ENCODE measurements around the gene PEX12.

Gene PEX12

DNA sequence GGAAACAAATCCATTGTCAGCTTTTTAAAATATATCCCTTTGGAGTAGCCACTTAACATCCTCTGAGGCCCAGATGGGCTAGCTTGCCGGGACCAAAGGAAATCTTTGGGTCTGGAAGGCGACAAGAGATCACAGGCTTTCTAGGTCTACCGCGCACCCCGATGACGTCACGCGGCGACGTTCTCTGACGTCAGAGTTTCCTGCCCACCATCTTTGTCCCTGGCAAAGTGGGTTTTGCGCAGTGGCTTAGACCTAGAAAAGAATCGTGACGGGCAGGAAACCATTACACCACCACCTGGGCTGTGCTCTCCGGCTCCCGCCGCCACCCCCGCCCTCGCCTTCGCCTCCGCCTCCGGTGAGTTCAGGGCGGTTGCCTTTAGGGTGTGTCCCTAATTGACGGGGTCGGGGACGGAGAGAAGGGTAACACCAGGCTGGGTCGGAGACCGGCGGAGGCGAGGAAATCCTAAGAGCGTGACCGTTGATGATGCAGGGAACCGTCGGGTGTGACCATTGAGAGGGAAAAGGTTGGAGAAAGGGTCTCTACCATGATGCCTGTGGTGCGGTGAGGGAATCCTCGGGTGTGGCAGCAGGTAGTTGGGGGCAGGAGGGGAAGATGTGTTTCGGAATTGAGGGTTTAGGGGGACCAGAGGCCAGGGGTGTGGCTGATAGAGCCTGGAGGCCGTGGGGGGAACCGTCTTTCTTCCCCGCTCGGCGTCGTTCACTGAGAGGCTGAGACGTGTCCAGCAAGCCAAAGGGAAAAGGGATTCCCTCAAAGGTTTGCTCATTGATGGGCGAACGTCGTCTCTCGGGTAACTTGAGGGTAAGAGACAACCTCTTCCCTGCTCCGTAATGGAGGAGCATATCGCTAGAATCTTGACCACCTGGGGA lies 8.9 kb upstream of the PEX12 start, which contains the start of gene AP2B1:
Gene AP2B1, plus strand, starts transcription at position 249 of the 888 bp plus-strand sequence. CDS start 6,709 bp downstream, outside the sequence.
- TF ChIP-seq EZH2 (IDR thresholded peaks at IDR 0.05) (no peak), POLR2AphosphoS5 (IDR thresholded peaks at IDR 0.05; ENCODE audit: borderline replicate concordance, low read depth, low read length) (peak; percentile 62; the same call in 1 of the 2 replicates)
- no peaks in the 10 kb centered on the region for H3K9me3 ChIP-seq (ENCODE audit: low read depth, low read length)
- DNase-seq (ENCODE audit: low read depth, low spot score): peak; percentile 68
- H3K27ac ChIP-seq: peak within 1 kb of the TSS; percentile 84
- 0 out of 2 replicates have a peak, but pooled peaks cover 7% of the 10 kb centered on the region for H3K36me3 ChIP-seq (ENCODE audit: insufficient read depth, low read length)
- peak within 1 kb of the TSS; percentile 84 for H3K4me3 ChIP-seq
- H3K9ac ChIP-seq (ENCODE audit: insufficient read length): peak within 1 kb of the TSS; percentile 82

DNA sequence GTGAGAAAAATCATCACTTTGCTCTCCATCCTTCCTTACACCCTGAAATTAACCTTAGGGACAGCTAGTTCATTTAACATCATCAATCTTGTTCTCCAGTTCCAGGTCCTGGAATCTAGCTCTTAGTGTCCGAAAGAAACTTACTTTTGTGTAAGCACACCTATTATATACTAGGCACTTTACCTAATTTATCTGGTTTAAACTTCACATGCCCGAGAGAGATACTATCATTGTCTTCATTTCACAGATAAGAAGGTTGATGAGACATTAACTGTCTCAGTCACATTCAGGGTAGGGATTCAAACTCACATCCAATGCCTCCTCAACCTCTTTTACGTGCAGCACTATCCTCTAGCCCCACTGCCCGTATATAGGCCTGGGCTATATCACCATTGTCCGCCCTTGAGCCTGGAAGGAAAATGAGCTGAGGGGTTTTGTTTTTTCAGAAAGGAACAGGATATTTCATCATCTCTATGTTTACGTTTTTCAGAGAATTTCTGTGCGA lies 8.2 kb upstream of the PEX12 start:
- Histone ChIP-seq H3K36me3 (ENCODE audit: insufficient read depth, low read length) (0 out of 2 replicates have a peak, but pooled peaks cover 7% of the 10 kb centered on the region), H3K4me3 (peak overlapping the region; percentile 84), H3K27ac (peak overlapping the region; percentile 84), H3K9me3 (ENCODE audit: low read depth, low read length) (no peaks in the 10 kb centered on the region), H3K9ac (ENCODE audit: insufficient read length) (peak overlapping the region; percentile 82)
- TF ChIP-seq EZH2 (IDR thresholded peaks at IDR 0.05): no peak
- TF ChIP-seq FOXP2 (optimal IDR thresholded peaks at IDR 0.05; ENCODE audit: control extremely low read depth, extremely low read length, insufficient read depth): no peak
- TF ChIP-seq POLR2AphosphoS5 (IDR thresholded peaks at IDR 0.05; ENCODE audit: borderline replicate concordance, low read depth, low read length): no peak
- no peak for DNase-seq (ENCODE audit: low read depth, low spot score)

DNA sequence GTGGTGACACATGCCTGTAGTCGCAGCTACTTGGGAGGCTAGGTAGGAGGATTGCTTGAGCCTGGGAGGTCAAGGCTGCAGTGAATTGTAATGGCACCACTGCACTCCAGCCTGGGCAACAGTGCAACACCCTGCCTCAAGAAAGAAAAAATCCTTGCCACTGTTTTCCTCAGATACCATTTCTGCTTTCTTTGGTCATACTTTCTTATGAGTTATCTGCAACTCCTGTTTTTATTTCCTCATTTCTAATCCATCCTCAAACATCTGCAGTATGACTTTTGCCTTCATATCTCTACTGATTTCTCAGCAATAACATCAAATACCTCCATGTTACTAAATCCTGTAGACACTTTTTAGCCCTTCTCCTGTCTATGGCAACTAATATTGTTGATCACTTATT lies 5.7 kb upstream of the PEX12 start:
- no peak overlapping the region for H3K27ac ChIP-seq
- H3K4me3 ChIP-seq: no peak overlapping the region
- DNase-seq (ENCODE audit: low read depth, low spot score): no peak
- TF ChIP-seq FOXP2 (optimal IDR thresholded peaks at IDR 0.05; ENCODE audit: control extremely low read depth, extremely low read length, insufficient read depth) (no peak), EZH2 (IDR thresholded peaks at IDR 0.05) (no peak), POLR2AphosphoS5 (IDR thresholded peaks at IDR 0.05; ENCODE audit: borderline replicate concordance, low read depth, low read length) (no peak)
- no peaks in the 10 kb centered on the region for H3K36me3 ChIP-seq (ENCODE audit: insufficient read depth, low read length)
- H3K9ac ChIP-seq (ENCODE audit: insufficient read length): no peak overlapping the region
- H3K9me3 ChIP-seq (ENCODE audit: low read depth, low read length): no peaks in the 10 kb centered on the region

DNA sequence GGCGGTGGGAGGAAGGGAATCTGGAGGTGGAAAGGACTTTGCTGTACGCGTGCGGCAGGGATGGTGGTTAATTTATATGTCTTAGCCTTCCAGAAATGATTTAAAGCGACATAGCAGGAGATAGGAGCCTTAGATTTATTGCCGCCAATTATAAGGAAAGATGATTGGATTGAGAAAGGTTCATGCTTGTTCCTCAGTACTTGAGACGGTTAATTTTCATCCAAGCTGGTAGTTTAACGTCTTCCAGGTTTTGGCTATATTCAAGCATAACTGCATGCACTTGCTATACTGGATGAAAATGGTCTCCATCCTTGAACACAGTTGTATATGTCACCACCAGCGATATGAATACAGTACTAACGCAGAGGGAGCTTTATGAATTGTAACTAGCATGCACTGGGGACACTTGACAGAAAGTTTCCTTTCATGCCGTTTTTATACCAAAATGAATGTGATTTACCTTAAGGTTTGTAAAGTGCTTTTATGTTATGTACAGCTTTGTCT lies 610 bp upstream of the PEX12 start:
- peak overlapping the region; percentile 81 for H3K4me3 ChIP-seq
- peak overlapping the region; percentile 86 for H3K9ac ChIP-seq (ENCODE audit: insufficient read length)
- peaks cover 6% of the 10 kb centered on the region; the same call in 1 of the 2 replicates for H3K36me3 ChIP-seq (ENCODE audit: insufficient read depth, low read length)
- no peaks in the 10 kb centered on the region for H3K9me3 ChIP-seq (ENCODE audit: low read depth, low read length)
- DNase-seq (ENCODE audit: low read depth, low spot score): no peak
- TF ChIP-seq POLR2AphosphoS5 (IDR thresholded peaks at IDR 0.05; ENCODE audit: borderline replicate concordance, low read depth, low read length): no peak
- TF ChIP-seq FOXP2 (optimal IDR thresholded peaks at IDR 0.05; ENCODE audit: control extremely low read depth, extremely low read length, insufficient read depth): no peak
- TF ChIP-seq EZH2 (IDR thresholded peaks at IDR 0.05): no peak
- peak overlapping the region; percentile 43; the same call in 1 of the 2 replicates for H3K27ac ChIP-seq

DNA sequence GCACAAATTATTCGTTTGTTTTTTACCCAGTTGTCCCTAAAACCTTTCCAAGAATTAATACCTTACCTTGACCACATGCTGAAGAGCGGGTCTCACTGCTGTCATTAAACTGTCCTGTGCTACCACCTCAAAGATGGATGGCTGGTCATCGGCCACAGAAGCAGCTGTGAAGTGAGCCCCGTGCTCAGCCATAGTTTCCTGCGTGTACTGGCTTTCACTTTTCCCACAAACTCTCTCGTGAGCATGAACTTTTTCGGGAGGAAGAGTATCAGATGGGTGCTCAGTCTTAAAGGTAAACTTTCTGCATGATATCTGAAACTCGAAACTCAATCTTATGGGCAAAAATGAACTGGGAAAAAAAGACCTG lies 558 bp downstream of the PEX12 start:
- H3K9ac ChIP-seq (ENCODE audit: insufficient read length): peak overlapping the region; percentile 86
- H3K4me3 ChIP-seq: peak overlapping the region; percentile 81
- H3K27ac ChIP-seq: no peak overlapping the region
- DNase-seq (ENCODE audit: low read depth, low spot score): no peak
- H3K36me3 ChIP-seq (ENCODE audit: insufficient read depth, low read length): peaks cover 10% of the 10 kb centered on the region; the same call in 1 of the 2 replicates
- TF ChIP-seq FOXP2 (optimal IDR thresholded peaks at IDR 0.05; ENCODE audit: control extremely low read depth, extremely low read length, insufficient read depth) (no peak), POLR2AphosphoS5 (IDR thresholded peaks at IDR 0.05; ENCODE audit: borderline replicate concordance, low read depth, low read length) (no peak), EZH2 (IDR thresholded peaks at IDR 0.05) (no peak)
- H3K9me3 ChIP-seq (ENCODE audit: low read depth, low read length): no peaks in the 10 kb centered on the region

DNA sequence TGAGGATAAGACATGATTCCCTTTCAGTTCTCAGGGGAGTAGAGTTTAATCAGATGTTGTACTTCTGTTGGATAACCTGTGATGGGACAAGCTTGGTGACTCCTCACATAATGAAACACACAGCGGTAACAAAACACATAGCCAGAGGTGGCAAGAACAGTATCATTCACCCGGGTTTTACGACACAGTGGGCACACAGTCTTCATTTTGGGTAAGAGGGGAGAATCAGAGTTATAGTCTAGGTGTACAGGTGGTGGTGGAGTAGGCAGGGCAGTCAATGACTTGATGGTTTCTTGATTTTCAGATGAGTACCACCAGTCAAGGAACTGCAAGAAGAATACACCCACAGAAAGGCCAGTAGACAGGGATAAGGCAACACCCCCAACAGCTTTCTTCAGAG lies 2.6 kb downstream of the PEX12 start:
- no peak overlapping the region for H3K27ac ChIP-seq
- H3K9ac ChIP-seq (ENCODE audit: insufficient read length): no peak overlapping the region
- TF ChIP-seq EZH2 (IDR thresholded peaks at IDR 0.05) (no peak), FOXP2 (optimal IDR thresholded peaks at IDR 0.05; ENCODE audit: control extremely low read depth, extremely low read length, insufficient read depth) (no peak), POLR2AphosphoS5 (IDR thresholded peaks at IDR 0.05; ENCODE audit: borderline replicate concordance, low read depth, low read length) (no peak; the same call in 1 of the 2 replicates)
- peaks cover 10% of the 10 kb centered on the region; the same call in 1 of the 2 replicates for H3K36me3 ChIP-seq (ENCODE audit: insufficient read depth, low read length)
- H3K9me3 ChIP-seq (ENCODE audit: low read depth, low read length): no peaks in the 10 kb centered on the region
- H3K4me3 ChIP-seq: no peak overlapping the region
- no peak for DNase-seq (ENCODE audit: low read depth, low spot score)

DNA sequence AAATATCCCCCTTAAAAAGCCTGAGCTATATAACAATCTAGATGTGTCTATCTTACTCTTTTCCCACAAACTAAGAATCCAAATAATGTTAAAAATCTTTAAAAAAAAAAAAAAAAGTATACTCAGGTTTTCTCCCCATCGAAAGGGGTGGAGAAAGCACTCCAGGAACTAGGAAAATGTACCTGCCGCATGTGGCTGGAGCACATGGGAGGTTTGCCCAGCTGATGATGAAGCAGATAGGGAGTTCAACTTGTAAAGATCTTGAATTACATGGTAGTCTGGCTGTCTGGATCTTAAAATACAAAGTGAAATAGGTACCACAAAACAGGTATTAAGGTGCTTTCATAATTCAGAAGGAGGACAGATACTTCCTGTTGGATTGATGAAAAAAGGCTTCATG lies 9.0 kb downstream of the PEX12 start:
- no peak overlapping the region for H3K27ac ChIP-seq
- no peaks in the 10 kb centered on the region for H3K9me3 ChIP-seq (ENCODE audit: low read depth, low read length)
- H3K9ac ChIP-seq (ENCODE audit: insufficient read length): no peak overlapping the region
- DNase-seq (ENCODE audit: low read depth, low spot score): no peak
- peaks cover 4% of the 10 kb centered on the region; the same call in 1 of the 2 replicates for H3K36me3 ChIP-seq (ENCODE audit: insufficient read depth, low read length)
- TF ChIP-seq FOXP2 (optimal IDR thresholded peaks at IDR 0.05; ENCODE audit: control extremely low read depth, extremely low read length, insufficient read depth) (no peak), EZH2 (IDR thresholded peaks at IDR 0.05) (no peak)
- no peak overlapping the region for H3K4me3 ChIP-seq

DNA sequence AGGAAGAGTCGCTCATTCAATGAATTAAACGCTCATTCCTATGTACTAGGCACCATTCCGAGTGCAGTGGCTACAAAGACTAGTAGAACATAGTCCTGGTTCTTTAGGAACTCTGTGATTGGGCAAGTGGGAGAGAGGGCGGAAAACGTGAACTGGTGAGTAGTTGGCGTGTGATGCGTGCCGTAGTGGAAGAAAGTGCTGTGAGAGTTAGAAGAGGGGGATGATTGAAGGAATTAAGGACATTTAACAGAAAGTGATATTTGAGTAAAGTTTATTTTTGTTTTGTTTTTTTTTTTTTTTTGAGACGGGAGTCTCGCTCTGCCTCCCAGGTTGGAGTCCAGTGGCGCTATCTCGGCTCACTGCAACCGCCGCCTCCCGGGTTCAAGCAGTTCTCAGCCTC lies 9.8 kb downstream of the PEX12 start:
- Histone ChIP-seq H3K36me3 (ENCODE audit: insufficient read depth, low read length) (peaks cover 1% of the 10 kb centered on the region; the same call in 1 of the 2 replicates), H3K9me3 (ENCODE audit: low read depth, low read length) (no peaks in the 10 kb centered on the region), H3K27ac (no peak overlapping the region), H3K4me3 (peak overlapping the region; percentile 92), H3K9ac (ENCODE audit: insufficient read length) (peak overlapping the region; percentile 94)
- DNase-seq (ENCODE audit: low read depth, low spot score): no peak
- no peak for TF ChIP-seq POLR2AphosphoS5 (IDR thresholded peaks at IDR 0.05; ENCODE audit: borderline replicate concordance, low read depth, low read length)
- TF ChIP-seq FOXP2 (optimal IDR thresholded peaks at IDR 0.05; ENCODE audit: control extremely low read depth, extremely low read length, insufficient read depth): no peak
- no peak for TF ChIP-seq EZH2 (IDR thresholded peaks at IDR 0.05)
